ENCODE results near the gene SH3PXD2A. TPM values are rescaled to one million over a fixed set of nuclear protein-coding genes. Genes with fewer than 3 reads are reported as not detected.
A peak's percentile ranks its signal among the peaks of the same experiment; 100 is the strongest.

The SH3PXD2A gene
- total RNA-seq, 2 experiments from 2014 or later: 6.9 to 7.0 TPM

GRCh38 chr10:103736763-103737162 lies 118.6 kb downstream of the SH3PXD2A start:
- Histone ChIP-seq H3K4me1 (ENCODE audit: insufficient read depth, low read length) (no peaks in the 10 kb centered on the region), H3K27ac (ENCODE audit: low read depth in 1 of 2, low read length in 2 of 2) (no peak overlapping the region), H3K9me3 (ENCODE audit: control insufficient read depth in 1 of 2, insufficient read depth in 1 of 2, low read length in 2 of 2) (no peaks in the 10 kb centered on the region), H3K4me3 (ENCODE audit: low read length) (no peak overlapping the region), H3K36me3 (ENCODE audit: insufficient read depth, low read length) (no peaks in the 10 kb centered on the region), H3K27me3 (ENCODE audit: control insufficient read depth in 1 of 2, insufficient read depth in 2 of 2, low read length in 2 of 2) (no peaks in the 10 kb centered on the region)
- Mint-ChIP-seq H3K4me3 (no peak overlapping the region), H3K9me3 (no peaks in the 10 kb centered on the region), H3K4me1 (ENCODE audit: low read depth) (no peaks in the 10 kb centered on the region), H3K27ac (no peak overlapping the region), H3K36me3 (ENCODE audit: low read depth) (no peaks in the 10 kb centered on the region), H3K27me3 (no peaks in the 10 kb centered on the region)
- CTCF ChIA-PET: interaction anchor here (1.0 kb wide), 1 partner anchor 101 kb away, joined by 3 read pairs; no protein-coding TSS in a partner anchor
- peak in 1 of 14 experiments; percentile 15 for DNase-seq
- TF ChIP-seq, protein P1, sequence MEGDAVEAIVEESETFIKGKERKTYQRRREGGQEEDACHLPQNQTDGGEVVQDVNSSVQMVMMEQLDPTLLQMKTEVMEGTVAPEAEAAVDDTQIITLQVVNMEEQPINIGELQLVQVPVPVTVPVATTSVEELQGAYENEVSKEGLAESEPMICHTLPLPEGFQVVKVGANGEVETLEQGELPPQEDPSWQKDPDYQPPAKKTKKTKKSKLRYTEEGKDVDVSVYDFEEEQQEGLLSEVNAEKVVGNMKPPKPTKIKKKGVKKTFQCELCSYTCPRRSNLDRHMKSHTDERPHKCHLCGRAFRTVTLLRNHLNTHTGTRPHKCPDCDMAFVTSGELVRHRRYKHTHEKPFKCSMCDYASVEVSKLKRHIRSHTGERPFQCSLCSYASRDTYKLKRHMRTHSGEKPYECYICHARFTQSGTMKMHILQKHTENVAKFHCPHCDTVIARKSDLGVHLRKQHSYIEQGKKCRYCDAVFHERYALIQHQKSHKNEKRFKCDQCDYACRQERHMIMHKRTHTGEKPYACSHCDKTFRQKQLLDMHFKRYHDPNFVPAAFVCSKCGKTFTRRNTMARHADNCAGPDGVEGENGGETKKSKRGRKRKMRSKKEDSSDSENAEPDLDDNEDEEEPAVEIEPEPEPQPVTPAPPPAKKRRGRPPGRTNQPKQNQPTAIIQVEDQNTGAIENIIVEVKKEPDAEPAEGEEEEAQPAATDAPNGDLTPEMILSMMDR (IDR thresholded peaks at IDR 0.05): no peak
- intact Hi-C loops (cut with DNase I, micrococcal nuclease): no loop called here
- POLR2A ChIA-PET: no interaction called here
- no peak for ATAC-seq (ENCODE audit: poor library complexity)

- H3K4me3 ChIP-seq (ENCODE audit: low read length): no peak overlapping the region
- intact Hi-C loops (cut with DNase I, micrococcal nuclease): no loop called here
- no peaks in the 10 kb centered on the region for H3K4me1 ChIP-seq (ENCODE audit: insufficient read depth, low read length)
- ChIA-PET POLR2A (no interaction called here), CTCF (interaction anchor here (1.0 kb wide), 1 partner anchor 102 kb away, joined by 3 read pairs; no protein-coding TSS in a partner anchor)
- no peaks in the 10 kb centered on the region for H3K27me3 ChIP-seq (ENCODE audit: control insufficient read depth in 1 of 2, insufficient read depth in 2 of 2, low read length in 2 of 2)
- Mint-ChIP-seq H3K27me3 (no peaks in the 10 kb centered on the region), H3K9me3 (no peaks in the 10 kb centered on the region), H3K36me3 (ENCODE audit: low read depth) (no peaks in the 10 kb centered on the region), H3K27ac (no peak overlapping the region), H3K4me3 (no peak overlapping the region), H3K4me1 (ENCODE audit: low read depth) (no peaks in the 10 kb centered on the region)
- H3K9me3 ChIP-seq (ENCODE audit: control insufficient read depth in 1 of 2, insufficient read depth in 1 of 2, low read length in 2 of 2): no peaks in the 10 kb centered on the region
- no peaks in the 10 kb centered on the region for H3K36me3 ChIP-seq (ENCODE audit: insufficient read depth, low read length)
- TF ChIP-seq, protein P1 (IDR thresholded peaks at IDR 0.05): no peak
- no peak overlapping the region for H3K27ac ChIP-seq (ENCODE audit: low read depth in 1 of 2, low read length in 2 of 2)
- ATAC-seq (ENCODE audit: poor library complexity) (no peak), DNase-seq (no peak)
Measured at GRCh38 chr10:103736044-103736443, 119.3 kb downstream of the SH3PXD2A start.

- CTCF ChIA-PET: no interaction called here
- TF ChIP-seq, protein P1 (IDR thresholded peaks at IDR 0.05): no peak
Measured at GRCh38 chr10:103734731-103735130, 120.6 kb downstream of the SH3PXD2A start.

More at GRCh38 chr10:103734731-103735130, 120.6 kb downstream of the SH3PXD2A start:
- H3K4me3 ChIP-seq (ENCODE audit: low read length): no peak overlapping the region
- POLR2A ChIA-PET: no interaction called here
- ATAC-seq (ENCODE audit: poor library complexity): no peak
- H3K9me3 ChIP-seq (ENCODE audit: control insufficient read depth in 1 of 2, insufficient read depth in 1 of 2, low read length in 2 of 2): no peaks in the 10 kb centered on the region
- Mint-ChIP-seq H3K27ac (no peak overlapping the region), H3K4me3 (no peak overlapping the region), H3K9me3 (no peaks in the 10 kb centered on the region), H3K4me1 (ENCODE audit: low read depth) (no peaks in the 10 kb centered on the region), H3K36me3 (ENCODE audit: low read depth) (no peaks in the 10 kb centered on the region), H3K27me3 (no peaks in the 10 kb centered on the region)
- no peaks in the 10 kb centered on the region for H3K36me3 ChIP-seq (ENCODE audit: insufficient read depth, low read length)
- H3K27me3 ChIP-seq (ENCODE audit: control insufficient read depth in 1 of 2, insufficient read depth in 2 of 2, low read length in 2 of 2): no peaks in the 10 kb centered on the region
- H3K27ac ChIP-seq (ENCODE audit: low read depth in 1 of 2, low read length in 2 of 2): no peak overlapping the region
- intact Hi-C loops (cut with DNase I, micrococcal nuclease): no loop called here
- DNase-seq: no peak
- no peaks in the 10 kb centered on the region for H3K4me1 ChIP-seq (ENCODE audit: insufficient read depth, low read length)
